ENCODE results near the gene ITPR2.

GRCh38 chr12:26384536-26384935 lies 448.5 kb downstream of the ITPR2 start:
- TF ChIP-seq, protein P1, sequence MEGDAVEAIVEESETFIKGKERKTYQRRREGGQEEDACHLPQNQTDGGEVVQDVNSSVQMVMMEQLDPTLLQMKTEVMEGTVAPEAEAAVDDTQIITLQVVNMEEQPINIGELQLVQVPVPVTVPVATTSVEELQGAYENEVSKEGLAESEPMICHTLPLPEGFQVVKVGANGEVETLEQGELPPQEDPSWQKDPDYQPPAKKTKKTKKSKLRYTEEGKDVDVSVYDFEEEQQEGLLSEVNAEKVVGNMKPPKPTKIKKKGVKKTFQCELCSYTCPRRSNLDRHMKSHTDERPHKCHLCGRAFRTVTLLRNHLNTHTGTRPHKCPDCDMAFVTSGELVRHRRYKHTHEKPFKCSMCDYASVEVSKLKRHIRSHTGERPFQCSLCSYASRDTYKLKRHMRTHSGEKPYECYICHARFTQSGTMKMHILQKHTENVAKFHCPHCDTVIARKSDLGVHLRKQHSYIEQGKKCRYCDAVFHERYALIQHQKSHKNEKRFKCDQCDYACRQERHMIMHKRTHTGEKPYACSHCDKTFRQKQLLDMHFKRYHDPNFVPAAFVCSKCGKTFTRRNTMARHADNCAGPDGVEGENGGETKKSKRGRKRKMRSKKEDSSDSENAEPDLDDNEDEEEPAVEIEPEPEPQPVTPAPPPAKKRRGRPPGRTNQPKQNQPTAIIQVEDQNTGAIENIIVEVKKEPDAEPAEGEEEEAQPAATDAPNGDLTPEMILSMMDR (conservative IDR thresholded peaks at IDR 0.05; ENCODE audit: low read depth, low read length), result no peak
- TF ChIP-seq EZH2 (IDR thresholded peaks at IDR 0.05; ENCODE audit: low read length, unreplicated experiment) (no peak), EZH2phosphoT487 (IDR thresholded peaks at IDR 0.05; ENCODE audit: borderline replicate concordance, low read length) (no peak)

Data from PC-3 (cell line).